GM12865 (cell line): ENCODE results near the gene DDTL.
A peak's percentile ranks its signal among the peaks of the same experiment; 100 is the strongest.
"Not testable (repeated sequence)": the region's sequence is repeated elsewhere in the genome, so short reads cannot be mapped to it uniquely, and the experiment has no call there.

Source experiments
- DNase-seq: peaks from one replicate; pipeline ENCODE4 v3.0.0; 2010; ENCODE audit warnings: low read depth
- H3K4me3 ChIP-seq: 2 replicates; pipeline ENCODE4 v1.5.1; 2011; ENCODE audit warnings: mild to moderate bottlenecking, low read depth, low read length, control low read depth
- TF ChIP-seq, protein P1 (sequence below): IDR thresholded peaks from 2 replicates; pipeline ENCODE4 v1.5.1; 2011; ENCODE audit warnings: low read length, control low read depth, low read depth, inconsistent platforms; ENCODE audit not compliant: insufficient read depth; ENCODE audit errors: missing control alignments

DDTL gene

DNA sequence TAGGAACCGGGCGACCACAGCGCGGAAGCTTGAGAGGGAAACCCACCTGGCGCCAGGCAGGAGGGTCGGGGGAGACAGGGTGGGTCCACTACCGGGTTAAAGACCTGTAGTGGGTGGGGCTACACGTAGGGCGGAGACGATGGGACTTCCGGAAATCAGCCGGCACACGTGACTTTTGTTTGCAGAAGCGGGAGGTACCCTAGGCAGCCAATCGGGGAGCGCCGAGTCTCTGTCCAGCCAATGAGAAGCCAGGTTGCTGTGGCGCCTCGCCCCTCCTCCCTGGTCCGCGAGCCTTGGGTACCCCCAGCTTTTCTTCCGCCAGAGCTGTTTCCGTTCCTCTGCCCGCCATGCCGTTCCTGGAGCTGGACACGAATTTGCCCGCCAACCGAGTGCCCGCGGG, at the start of gene DDTL:
TSS of gene DDTL (plus strand) at position 321 of the 400 bp plus-strand sequence. CDS start at position 348, 27 bp downstream.
- DNase-seq, H3K4me3 ChIP-seq: not testable (repeated sequence)

DNA sequence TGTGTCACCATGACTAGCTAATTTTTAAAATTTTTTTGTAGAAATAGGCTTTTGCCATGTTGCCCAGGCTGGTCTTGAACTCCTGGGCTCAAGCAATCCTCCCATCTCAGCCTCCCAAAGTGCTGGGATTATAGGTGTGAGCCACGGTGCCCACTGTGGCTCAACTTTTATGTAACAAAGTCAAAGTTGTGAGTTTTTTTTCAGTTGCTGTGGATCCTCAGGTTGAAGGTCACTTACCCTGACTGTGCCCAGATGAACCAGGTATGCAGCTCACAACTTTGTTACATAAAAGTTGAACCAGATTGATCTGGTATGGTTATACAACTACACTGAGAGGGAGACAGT, 46.4 kb upstream of the DDTL start:
- not testable (repeated sequence) for DNase-seq, H3K4me3 ChIP-seq

DNA sequence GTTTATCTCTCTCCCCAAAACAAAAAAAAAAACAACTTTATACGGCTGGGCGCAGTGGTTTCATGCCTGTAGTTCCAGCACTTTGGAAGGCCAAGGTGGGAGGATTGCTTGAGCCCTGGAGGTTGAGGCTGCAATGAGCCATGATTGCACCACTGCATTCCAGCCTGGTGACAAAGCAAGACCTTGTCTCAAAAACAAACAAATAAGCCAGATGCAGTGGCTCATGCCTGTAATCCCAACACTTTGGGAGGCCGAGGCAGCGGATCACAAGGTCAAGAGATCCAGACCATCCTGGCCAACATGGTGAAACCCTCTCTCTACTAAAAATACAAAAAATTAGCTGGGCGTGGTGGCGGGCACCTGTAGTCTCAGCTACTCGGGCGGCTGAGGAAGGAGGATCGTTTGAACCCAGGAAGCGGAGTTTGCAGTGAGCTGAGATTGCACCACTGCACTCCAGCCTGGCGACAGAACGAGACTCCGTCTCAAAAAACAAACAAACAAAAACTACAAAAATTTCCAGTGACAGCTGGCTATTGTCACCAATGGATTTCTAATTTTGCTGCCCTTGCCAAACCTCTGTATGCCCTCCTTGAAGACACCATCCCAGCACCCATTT, 45.0 kb upstream of the DDTL start:
- not testable (repeated sequence) for DNase-seq

DNA sequence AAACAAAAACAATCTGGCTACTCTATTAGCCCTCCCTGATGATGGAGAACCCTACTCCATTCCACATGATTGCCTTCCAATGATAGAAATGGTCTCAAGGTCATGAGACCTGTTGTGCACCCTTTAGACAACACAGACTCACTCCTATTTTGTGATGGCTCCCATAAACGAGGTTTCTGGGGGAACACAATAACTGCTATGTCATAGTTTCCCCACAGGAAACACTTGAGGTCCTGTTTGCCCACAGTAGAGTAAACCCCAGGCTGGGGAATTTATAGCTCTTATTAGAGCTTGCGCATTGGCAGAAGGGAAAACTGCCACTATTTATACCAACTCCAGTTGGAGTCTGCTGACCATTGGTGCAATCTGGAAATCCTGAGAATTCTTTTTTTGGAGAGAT, 43.8 kb upstream of the DDTL start:
- no peak for DNase-seq
- TF ChIP-seq, protein P1, sequence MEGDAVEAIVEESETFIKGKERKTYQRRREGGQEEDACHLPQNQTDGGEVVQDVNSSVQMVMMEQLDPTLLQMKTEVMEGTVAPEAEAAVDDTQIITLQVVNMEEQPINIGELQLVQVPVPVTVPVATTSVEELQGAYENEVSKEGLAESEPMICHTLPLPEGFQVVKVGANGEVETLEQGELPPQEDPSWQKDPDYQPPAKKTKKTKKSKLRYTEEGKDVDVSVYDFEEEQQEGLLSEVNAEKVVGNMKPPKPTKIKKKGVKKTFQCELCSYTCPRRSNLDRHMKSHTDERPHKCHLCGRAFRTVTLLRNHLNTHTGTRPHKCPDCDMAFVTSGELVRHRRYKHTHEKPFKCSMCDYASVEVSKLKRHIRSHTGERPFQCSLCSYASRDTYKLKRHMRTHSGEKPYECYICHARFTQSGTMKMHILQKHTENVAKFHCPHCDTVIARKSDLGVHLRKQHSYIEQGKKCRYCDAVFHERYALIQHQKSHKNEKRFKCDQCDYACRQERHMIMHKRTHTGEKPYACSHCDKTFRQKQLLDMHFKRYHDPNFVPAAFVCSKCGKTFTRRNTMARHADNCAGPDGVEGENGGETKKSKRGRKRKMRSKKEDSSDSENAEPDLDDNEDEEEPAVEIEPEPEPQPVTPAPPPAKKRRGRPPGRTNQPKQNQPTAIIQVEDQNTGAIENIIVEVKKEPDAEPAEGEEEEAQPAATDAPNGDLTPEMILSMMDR, result no peak
- H3K4me3 ChIP-seq, result no peak overlapping the region

More for the DNA sequence above, 45.0 kb upstream of the DDTL start:
- H3K4me3 ChIP-seq, result not testable (repeated sequence)

- no peak overlapping the region for H3K4me3 ChIP-seq
- TF ChIP-seq, protein P1, result no peak
- no peak for DNase-seq
Measured at GRCh38 chr22:23925020-23925606, 41.6 kb upstream of the DDTL start.

DNA sequence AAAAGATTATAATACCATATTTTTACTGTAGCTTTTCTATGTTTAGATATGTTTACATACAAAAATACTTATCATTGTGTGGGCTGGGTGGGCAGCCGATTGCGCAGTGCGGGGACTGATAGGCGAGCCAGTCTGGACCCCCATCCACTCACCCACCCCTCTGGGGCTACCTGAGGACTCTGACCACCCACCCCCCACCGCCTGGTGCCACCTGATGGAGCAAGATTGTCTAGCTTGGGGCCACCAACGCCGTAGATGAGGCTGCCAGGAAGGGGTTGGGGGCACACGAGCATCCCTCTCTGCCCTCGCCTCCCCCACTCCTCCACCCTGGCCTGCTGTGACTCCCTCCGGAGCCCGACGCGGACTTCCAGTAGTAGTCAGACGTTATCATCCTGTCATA, 40.1 kb upstream of the DDTL start:
- TF ChIP-seq, protein P1, result no peak
- DNase-seq, result no peak
- H3K4me3 ChIP-seq, result no peak overlapping the region

DNA sequence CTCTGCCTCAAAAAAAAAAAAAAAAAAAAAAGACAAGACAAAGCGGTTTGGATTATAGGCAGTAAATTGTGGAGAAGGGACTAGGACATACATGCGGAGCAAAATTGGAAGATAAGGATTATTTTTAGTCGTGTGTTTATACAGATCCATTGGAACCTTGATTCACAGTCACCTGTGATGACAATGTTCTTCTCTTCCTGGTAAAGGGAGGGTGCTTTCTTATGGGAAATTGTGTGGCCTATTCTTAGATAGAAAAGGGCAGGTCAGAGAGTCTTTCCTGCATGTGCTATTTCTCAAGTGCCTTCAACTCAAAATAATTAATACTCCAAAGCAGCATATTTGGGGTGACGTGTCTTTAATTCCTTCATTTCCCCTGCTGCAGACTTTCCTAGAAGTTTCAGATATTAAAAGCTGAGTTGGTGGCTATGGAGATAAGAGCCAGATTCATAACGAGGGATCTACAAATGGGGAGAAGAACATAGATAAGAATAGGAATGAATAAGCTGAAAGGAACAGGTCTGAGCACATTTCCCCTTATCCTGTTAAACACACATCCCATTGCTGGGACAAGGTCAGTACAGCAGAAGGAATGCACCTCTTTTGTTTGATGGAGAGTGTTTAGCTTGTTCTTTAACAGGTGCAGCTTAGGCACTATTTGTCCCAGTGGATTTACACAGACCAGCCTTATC, 28.2 kb upstream of the DDTL start:
- TF ChIP-seq, protein P1, result no peak
- no peak for DNase-seq
- H3K4me3 ChIP-seq, result no peak overlapping the region

DNA sequence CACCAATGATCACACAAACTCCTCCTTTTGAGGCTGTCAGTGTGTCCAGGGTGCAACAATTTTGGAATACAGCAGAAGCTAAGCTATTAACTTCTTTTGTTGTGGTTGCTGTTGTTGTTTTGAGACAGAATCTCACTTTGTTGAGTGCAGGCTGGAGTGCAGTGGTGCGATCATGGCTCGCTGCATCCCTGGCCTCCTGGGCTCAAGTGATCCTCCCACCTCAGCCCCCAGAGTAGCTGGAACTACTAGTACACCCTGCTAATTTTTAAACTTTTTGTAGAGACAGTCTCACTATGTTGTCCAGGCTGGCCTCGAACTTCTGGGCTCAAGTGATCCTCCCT, 27.7 kb upstream of the DDTL start:
- TF ChIP-seq, protein P1, result no peak
- DNase-seq, result no peak

GRCh38 chr22:23940166-23940565, 26.5 kb upstream of the DDTL start:
- H3K4me3 ChIP-seq, DNase-seq: not testable (repeated sequence)

More for the DNA sequence above, 27.7 kb upstream of the DDTL start:
- H3K4me3 ChIP-seq, result no peak overlapping the region

- not testable (repeated sequence) for H3K4me3 ChIP-seq
- peak; percentile 31 for DNase-seq
Measured at GRCh38 chr22:23947391-23947790, 19.3 kb upstream of the DDTL start.

- H3K4me3 ChIP-seq, DNase-seq: not testable (repeated sequence)
Measured at GRCh38 chr22:23949764-23950163, 16.9 kb upstream of the DDTL start.

GRCh38 chr22:23951383-23951782, 15.3 kb upstream of the DDTL start:
- not testable (repeated sequence) for H3K4me3 ChIP-seq
- DNase-seq, result peak; percentile 45

- DNase-seq, H3K4me3 ChIP-seq: not testable (repeated sequence)
Measured at GRCh38 chr22:23952794-23953405, 13.8 kb upstream of the DDTL start.
